Measurements from ENCODE around the gene FOXO4.

DNA sequence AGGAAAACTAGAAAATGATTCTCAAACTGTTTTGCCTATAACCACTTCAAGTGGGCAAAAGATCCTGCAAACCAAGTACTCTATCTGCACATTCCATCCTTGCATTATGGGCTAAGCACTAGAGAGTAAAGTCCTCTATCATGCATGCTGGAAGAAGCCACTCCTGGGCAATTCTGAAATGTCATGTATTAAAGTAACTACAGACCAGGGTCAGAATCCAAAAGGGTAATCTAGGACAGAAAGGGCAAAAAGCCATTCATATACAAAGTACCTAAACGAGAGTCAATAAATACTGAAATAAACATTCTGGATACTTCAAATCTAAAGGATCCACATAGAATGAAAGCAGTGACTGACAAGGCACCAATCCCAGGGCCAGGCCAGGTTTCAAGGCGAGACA is 28.6 kb upstream of the FOXO4 start:
- TF ChIP-seq, protein P1, sequence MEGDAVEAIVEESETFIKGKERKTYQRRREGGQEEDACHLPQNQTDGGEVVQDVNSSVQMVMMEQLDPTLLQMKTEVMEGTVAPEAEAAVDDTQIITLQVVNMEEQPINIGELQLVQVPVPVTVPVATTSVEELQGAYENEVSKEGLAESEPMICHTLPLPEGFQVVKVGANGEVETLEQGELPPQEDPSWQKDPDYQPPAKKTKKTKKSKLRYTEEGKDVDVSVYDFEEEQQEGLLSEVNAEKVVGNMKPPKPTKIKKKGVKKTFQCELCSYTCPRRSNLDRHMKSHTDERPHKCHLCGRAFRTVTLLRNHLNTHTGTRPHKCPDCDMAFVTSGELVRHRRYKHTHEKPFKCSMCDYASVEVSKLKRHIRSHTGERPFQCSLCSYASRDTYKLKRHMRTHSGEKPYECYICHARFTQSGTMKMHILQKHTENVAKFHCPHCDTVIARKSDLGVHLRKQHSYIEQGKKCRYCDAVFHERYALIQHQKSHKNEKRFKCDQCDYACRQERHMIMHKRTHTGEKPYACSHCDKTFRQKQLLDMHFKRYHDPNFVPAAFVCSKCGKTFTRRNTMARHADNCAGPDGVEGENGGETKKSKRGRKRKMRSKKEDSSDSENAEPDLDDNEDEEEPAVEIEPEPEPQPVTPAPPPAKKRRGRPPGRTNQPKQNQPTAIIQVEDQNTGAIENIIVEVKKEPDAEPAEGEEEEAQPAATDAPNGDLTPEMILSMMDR (conservative IDR thresholded peaks at IDR 0.05): no peak
- TF ChIP-seq EZH2 (IDR thresholded peaks at IDR 0.05; ENCODE audit: low read depth): no peak

Measured in PC-9 (cell line).